Esophagus squamous epithelium (tissue), 4 donors: ENCODE data around the gene DDX54.

ENCODE experiments used
- CTCF ChIP-seq, 6 experiments: fragments of 450-650 bp in 4 of 6; fragments of 200-600 bp in 2 of 6; sonication (generic) in 2 of 6; IDR thresholded peaks; one replicate each; pipeline ENCODE4 v1.5.1; 2016 to 2019; ENCODE audit warnings: antibody characterized with exemption in 6 of 6, mild to moderate bottlenecking in 4 of 6, moderate library complexity in 4 of 6
- POLR2A ChIP-seq, 4 donors: fragments of 450-650 bp; IDR thresholded peaks; one replicate each; pipeline ENCODE4 v1.6.1; 2017; ENCODE audit warnings: antibody characterized with exemption in 4 of 4, mild to moderate bottlenecking in 4 of 4, moderate library complexity in 3 of 4

DNA sequence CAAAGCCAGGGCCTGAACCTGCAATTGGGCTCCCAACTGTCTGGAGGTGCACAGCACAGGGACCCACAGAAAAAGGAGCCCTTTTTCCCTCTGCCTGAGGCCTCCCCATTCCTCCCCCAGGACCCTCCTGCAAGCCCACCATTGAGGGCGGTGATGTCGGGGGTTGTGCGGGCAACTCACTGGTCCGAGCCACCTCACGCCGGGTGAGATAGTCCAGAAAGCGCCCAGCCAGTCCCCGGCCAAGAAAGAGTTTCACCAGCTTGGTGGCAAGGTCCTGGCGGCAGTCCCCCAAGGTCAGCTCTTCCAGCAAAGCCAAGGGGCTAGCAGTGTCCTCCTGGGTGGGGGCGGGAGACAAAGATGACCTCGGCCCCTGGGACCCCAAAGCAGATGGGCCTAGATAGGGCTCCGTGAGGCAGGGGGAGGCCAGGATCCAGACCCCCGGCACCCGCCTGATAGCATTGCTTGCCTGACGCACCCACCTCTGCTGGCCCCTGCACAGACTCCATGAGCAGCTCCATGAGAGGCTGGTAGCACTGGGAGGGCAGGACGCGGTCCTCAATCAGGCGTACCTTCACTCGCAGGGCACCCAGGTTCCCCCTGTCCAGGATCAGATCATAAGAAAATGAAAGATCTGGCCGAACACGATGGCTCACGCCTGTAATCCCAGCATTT lies 69.7 kb downstream of the DDX54 start:
- no peak for TF ChIP-seq CTCF (IDR thresholded peaks at IDR 0.05)
- TF ChIP-seq POLR2A (IDR thresholded peaks at IDR 0.05) = no peak
